Measurements from ENCODE around the gene ZBTB7C.

DNA sequence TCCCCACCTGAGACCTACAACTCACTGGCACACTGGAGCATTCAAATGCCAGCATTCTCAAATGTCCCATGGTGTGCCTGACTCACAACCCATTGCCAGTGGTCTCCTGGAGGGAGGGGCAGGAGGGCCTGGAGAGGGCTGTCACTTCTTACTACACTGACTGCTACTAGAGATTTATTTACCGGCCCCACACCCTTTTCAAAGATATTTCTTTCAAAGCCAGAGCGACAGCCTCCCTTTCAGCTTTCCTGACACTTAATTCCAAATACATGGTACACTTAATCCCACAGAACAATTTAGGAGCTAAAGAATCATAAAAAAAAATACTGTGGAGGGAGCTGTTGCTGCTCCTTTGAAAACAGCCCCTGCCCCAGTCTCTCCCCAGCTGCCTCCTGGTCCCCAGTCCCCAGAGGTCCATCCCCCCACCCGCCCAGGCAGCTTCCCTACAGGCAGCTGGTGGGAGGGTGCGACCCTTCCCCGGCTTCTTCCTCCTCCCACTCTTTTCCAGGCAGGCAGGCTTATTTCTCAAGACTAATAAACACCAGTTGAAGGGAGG, 349.6 kb downstream of the ZBTB7C start:
- TF ChIP-seq, protein P1, sequence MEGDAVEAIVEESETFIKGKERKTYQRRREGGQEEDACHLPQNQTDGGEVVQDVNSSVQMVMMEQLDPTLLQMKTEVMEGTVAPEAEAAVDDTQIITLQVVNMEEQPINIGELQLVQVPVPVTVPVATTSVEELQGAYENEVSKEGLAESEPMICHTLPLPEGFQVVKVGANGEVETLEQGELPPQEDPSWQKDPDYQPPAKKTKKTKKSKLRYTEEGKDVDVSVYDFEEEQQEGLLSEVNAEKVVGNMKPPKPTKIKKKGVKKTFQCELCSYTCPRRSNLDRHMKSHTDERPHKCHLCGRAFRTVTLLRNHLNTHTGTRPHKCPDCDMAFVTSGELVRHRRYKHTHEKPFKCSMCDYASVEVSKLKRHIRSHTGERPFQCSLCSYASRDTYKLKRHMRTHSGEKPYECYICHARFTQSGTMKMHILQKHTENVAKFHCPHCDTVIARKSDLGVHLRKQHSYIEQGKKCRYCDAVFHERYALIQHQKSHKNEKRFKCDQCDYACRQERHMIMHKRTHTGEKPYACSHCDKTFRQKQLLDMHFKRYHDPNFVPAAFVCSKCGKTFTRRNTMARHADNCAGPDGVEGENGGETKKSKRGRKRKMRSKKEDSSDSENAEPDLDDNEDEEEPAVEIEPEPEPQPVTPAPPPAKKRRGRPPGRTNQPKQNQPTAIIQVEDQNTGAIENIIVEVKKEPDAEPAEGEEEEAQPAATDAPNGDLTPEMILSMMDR (IDR thresholded peaks at IDR 0.05): no peak
- TF ChIP-seq POLR2AphosphoS5 (IDR thresholded peaks at IDR 0.05): no peak
- no peak for TF ChIP-seq POLR2A (IDR thresholded peaks at IDR 0.05)
- TF ChIP-seq EP300 (IDR thresholded peaks at IDR 0.05): no peak
